DMS114 treated with DMSO at 0.1 percent for 48 hours (cell line): ENCODE results near the gene HS1BP3.

ENCODE experiments used
- DNase-seq: peaks from one replicate; lab custom pipeline; 2025; ENCODE audit not compliant: unreplicated experiment; lab: John Stamatoyannopoulos, UW

Gene HS1BP3

GRCh38 chr2:20604951-20605381, 45.9 kb downstream of the HS1BP3 start:
- DNase-seq, result no peak

GRCh38 chr2:20604401-20604911, 46.4 kb downstream of the HS1BP3 start:
- no peak for DNase-seq

GRCh38 chr2:20603791-20604190, 47.1 kb downstream of the HS1BP3 start:
- no peak for DNase-seq

- DNase-seq, result no peak
Observed at GRCh38 chr2:20602803-20603202, 48.1 kb downstream of the HS1BP3 start.

GRCh38 chr2:20600756-20601325, 50.1 kb downstream of the HS1BP3 start:
- no peak for DNase-seq

- DNase-seq, result no peak
Observed at GRCh38 chr2:20599861-20600461, 50.9 kb downstream of the HS1BP3 start.

- no peak for DNase-seq
Observed at GRCh38 chr2:20599001-20599600, 51.8 kb downstream of the HS1BP3 start.

GRCh38 chr2:20597860-20598183, 53.1 kb downstream of the HS1BP3 start:
- DNase-seq, result no peak

GRCh38 chr2:20596973-20597859, 53.7 kb downstream of the HS1BP3 start:
- no peak for DNase-seq

- no peak for DNase-seq
Observed at GRCh38 chr2:20596193-20596972, 54.5 kb downstream of the HS1BP3 start.

- DNase-seq, result no peak
Observed at GRCh38 chr2:20595439-20596192, 55.3 kb downstream of the HS1BP3 start.

- DNase-seq, result no peak
Observed at GRCh38 chr2:20594957-20595356, 55.9 kb downstream of the HS1BP3 start.

GRCh38 chr2:20594048-20594750, 56.7 kb downstream of the HS1BP3 start:
- no peak for DNase-seq

- DNase-seq, result no peak
Observed at GRCh38 chr2:20593072-20594034, 57.5 kb downstream of the HS1BP3 start.

- no peak for DNase-seq
Observed at GRCh38 chr2:20592106-20593071, 58.5 kb downstream of the HS1BP3 start.

- DNase-seq, result no peak
Observed at GRCh38 chr2:20590704-20591515, 60.0 kb downstream of the HS1BP3 start.
